Testis (tissue), 3 donors: ENCODE data around the gene LRRC74A. TPM values are rescaled to one million over a fixed set of nuclear protein-coding genes. Genes with fewer than 3 reads are reported as not detected.

Source experiments
- DNase-seq: peaks from one replicate; pipeline ENCODE4 v3.0.0-alpha.2; 2019
- H3K27ac ChIP-seq, 2 donors: fragments of 200-600 bp; sonication (generic); one replicate each; pipeline ENCODE4 v1.5.1; 2019
- H3K27me3 ChIP-seq: fragments of 200-600 bp; sonication (generic); one replicate; pipeline ENCODE4 v1.5.1; 2019
- H3K36me3 ChIP-seq: fragments of 200-600 bp; sonication (generic); one replicate; pipeline ENCODE4 v1.5.1; 2017; ENCODE audit warnings: low read depth; ENCODE audit errors: missing control alignments
- H3K4me1 ChIP-seq: fragments of 200-600 bp; sonication (generic); one replicate; pipeline ENCODE4 v1.5.1; 2019
- H3K4me3 ChIP-seq, 2 donors: fragments of 200-600 bp; sonication (generic); one replicate each; pipeline ENCODE4 v1.5.1; 2017 to 2019
- H3K9me3 ChIP-seq: fragments of 200-600 bp; sonication (generic); one replicate; pipeline ENCODE4 v1.5.1; 2017
- CTCF ChIP-seq, 3 experiments: fragments of 450-650 bp in 2 of 3; fragments of 200-600 bp in 1 of 3; sonication (generic) in 1 of 3; IDR thresholded peaks; one replicate each; pipeline ENCODE4 v1.5.1; 2016 to 2019; ENCODE audit warnings: antibody characterized with exemption in 3 of 3, mild to moderate bottlenecking in 2 of 3, moderate library complexity in 1 of 3
- POLR2A ChIP-seq: fragments of 450-650 bp; IDR thresholded peaks from one replicate; pipeline ENCODE4 v1.6.1; 2017; ENCODE audit warnings: antibody characterized with exemption, mild to moderate bottlenecking, moderate library complexity
- WGBS, 2 donors: methylation state at CpG; one replicate each; pipeline ENCODE4 v1.1.5; 2018; 5-methylcytosine and 5-hydroxymethylcytosine counted together
- intact Hi-C: fragments of 100-400 bp; cut with DNase I; formaldehyde crosslinking; loops from one replicate; pipeline ENCODE4 v1.15.1; 2023; ENCODE audit warnings: low total_unique reads
- polyA plus RNA-seq: library from polyadenylated mRNA; stranded (reverse); fragments of 350-450 nt; fragmentation: Illumina TruSeq; extraction: RNeasy Lipid Tissue Mini Kit (QIAGEN cat#74804); gene quantifications from one replicate; pipeline ENCODE4 v1.2.3, GENCODE V29; 2014; ENCODE audit warnings: low read depth, low replicate concordance; ENCODE audit not compliant: insufficient read depth
- total RNA-seq, 2 donors: library from RNA; depleted of rRNA; stranded (reverse); fragments of >200 nt; gene quantifications; one replicate each; pipeline ENCODE4 v1.2.3, GENCODE V29; 2016

LRRC74A gene
- total and polyA plus RNA-seq, 3 donors from 2014 or later, result 5.9 to 32.5 (median 28.7) TPM

- H3K4me1 ChIP-seq, result peaks cover 52% of the 10 kb centered on the region
- WGBS, 2 donors, result 86 to 87% methylated on average over 15 of the region's 15 CpGs
- no peak for DNase-seq
- no peaks in the 10 kb centered on the region for H3K9me3 ChIP-seq
- no peak for TF ChIP-seq POLR2A
- TF ChIP-seq CTCF (IDR thresholded peaks at IDR 0.05), result no peak
- intact Hi-C loops, result loop anchor here (5.0 kb wide), 1 partner anchor 126 kb away; no protein-coding TSS in a partner anchor
- no peak overlapping the region for H3K4me3 ChIP-seq
- H3K27ac ChIP-seq, result no peak overlapping the region
- no peaks in the 10 kb centered on the region for H3K27me3 ChIP-seq
- H3K36me3 ChIP-seq, result no peaks in the 10 kb centered on the region
Measured at GRCh38 chr14:76916040-76916715, 90.0 kb downstream of the LRRC74A start.

GRCh38 chr14:76917158-76917596 lies 91.0 kb downstream of the LRRC74A start:
- Histone ChIP-seq H3K4me3 (no peak overlapping the region), H3K36me3 (no peaks in the 10 kb centered on the region), H3K9me3 (no peaks in the 10 kb centered on the region), H3K4me1 (peaks cover 54% of the 10 kb centered on the region), H3K27ac (peak overlapping the region in 1 of 2 donors; percentile 69), H3K27me3 (no peaks in the 10 kb centered on the region)
- DNase-seq, result peak; percentile 73
- no peak for TF ChIP-seq POLR2A
- TF ChIP-seq CTCF (IDR thresholded peaks at IDR 0.05), result peak; percentile 52 to 75 (median 69)
- 75 to 88% methylated on average over 3 to 7 of the region's 7 CpGs for WGBS, 2 donors
- intact Hi-C loops, result loop anchor here (5.0 kb wide), 1 partner anchor 125 kb away; no protein-coding TSS in a partner anchor

DNA sequence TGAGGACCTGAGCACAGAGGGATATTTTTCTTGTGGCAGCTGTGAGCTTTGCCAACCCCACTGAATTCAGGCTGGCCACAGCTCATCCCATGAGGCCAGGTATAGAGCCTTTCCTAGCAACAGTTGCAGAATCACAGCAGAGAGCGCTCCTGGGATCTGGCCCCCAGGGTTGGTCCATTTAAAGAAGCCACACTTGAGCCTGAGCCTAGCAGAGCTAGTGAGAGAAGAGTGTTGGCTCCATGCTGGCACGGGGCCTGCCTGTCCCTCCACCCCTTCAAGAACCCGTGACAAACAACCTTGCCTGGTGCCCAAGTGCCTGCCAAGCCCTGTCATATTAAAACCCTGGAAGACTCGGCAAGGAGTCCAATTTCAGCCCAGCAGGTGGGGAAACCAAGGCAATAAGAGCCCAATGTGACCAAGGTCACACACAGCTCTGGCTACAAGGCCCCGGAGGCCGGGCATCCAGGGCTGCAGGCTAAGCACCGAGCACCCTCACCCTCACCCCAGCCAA lies 91.6 kb downstream of the LRRC74A start:
- Histone ChIP-seq H3K36me3 (no peaks in the 10 kb centered on the region), H3K27me3 (no peaks in the 10 kb centered on the region), H3K9me3 (no peaks in the 10 kb centered on the region), H3K4me1 (peaks cover 56% of the 10 kb centered on the region), H3K4me3 (no peak overlapping the region), H3K27ac (peak overlapping the region; percentile 59 to 69)
- WGBS, 2 donors, result 39 to 54% methylated on average over 6 to 7 of the region's 7 CpGs
- TF ChIP-seq POLR2A, result no peak
- no peak for TF ChIP-seq CTCF (IDR thresholded peaks at IDR 0.05)
- intact Hi-C loops, result loop anchor here (5.0 kb wide), 1 partner anchor 125 kb away; no protein-coding TSS in a partner anchor
- peak; percentile 55 for DNase-seq

- Histone ChIP-seq H3K27ac (peak overlapping the region; percentile 59 to 69), H3K27me3 (no peaks in the 10 kb centered on the region), H3K36me3 (no peaks in the 10 kb centered on the region), H3K4me3 (no peak overlapping the region), H3K4me1 (peaks cover 58% of the 10 kb centered on the region), H3K9me3 (no peaks in the 10 kb centered on the region)
- intact Hi-C loops, result loop anchor here (5.0 kb wide), 1 partner anchor 124 kb away; no protein-coding TSS in a partner anchor
- no peak for TF ChIP-seq POLR2A
- no peak for TF ChIP-seq CTCF (IDR thresholded peaks at IDR 0.05)
- 20 to 29% methylated on average over 4 to 8 of the region's 8 CpGs for WGBS, 2 donors
- no peak for DNase-seq
Measured at GRCh38 chr14:76918256-76918781, 92.1 kb downstream of the LRRC74A start.
